CD14-positive monocyte (primary cell): ENCODE results near the gene CACNA1H. TPM values are rescaled to one million over a fixed set of nuclear protein-coding genes. Genes with fewer than 3 reads are reported as not detected.
"Not testable (repeated sequence)": the region's sequence is repeated elsewhere in the genome, so short reads cannot be mapped to it uniquely, and the experiment has no call there.

Source experiments
- DNase-seq, 3 donors: peaks; one replicate each; pipeline ENCODE4 v3.0.0-alpha.2; 2011 to 2022
- H2AFZ ChIP-seq: 2 replicates; pipeline ENCODE4 v1.6.0; 2012; ENCODE audit warnings: mild to moderate bottlenecking, low read depth, low read length, inconsistent platforms; ENCODE audit not compliant: insufficient read depth, poor library complexity, severe bottlenecking
- H3K27ac ChIP-seq, 2 donors: 1 replicate in 1 of 2; 2 replicates in 1 of 2; pipeline ENCODE4 v1.5.1; 2012 to 2013; ENCODE audit warnings: low read length in 2 of 2, control low read depth in 1 of 2, inconsistent platforms in 1 of 2, low read depth in 1 of 2, mild to moderate bottlenecking in 1 of 2
- H3K27me3 ChIP-seq, 2 donors: one replicate each; pipeline versions ENCODE4 v1.6.0 to v1.6.1; 2011 to 2013; ENCODE audit warnings: low read length in 2 of 2; ENCODE audit not compliant: control insufficient read depth in 2 of 2, insufficient read depth in 2 of 2
- H3K36me3 ChIP-seq, 2 donors: replicated peaks in 1 of 2; 1 replicate in 1 of 2; 2 replicates in 1 of 2; pipeline versions ENCODE4 v1.5.1 to v1.6.1; 2012 to 2013; ENCODE audit warnings: low read length in 2 of 2, control low read depth in 1 of 2, inconsistent platforms in 1 of 2, mild to moderate bottlenecking in 1 of 2; ENCODE audit not compliant: insufficient read depth in 2 of 2, control insufficient read depth in 1 of 2
- H3K4me1 ChIP-seq, 2 donors: 1 replicate in 1 of 2; 2 replicates in 1 of 2; pipeline versions ENCODE4 v1.5.1 to v1.6.1; 2012 to 2013; ENCODE audit warnings: low read length in 2 of 2, control low read depth in 1 of 2, inconsistent platforms in 1 of 2, mild to moderate bottlenecking in 1 of 2, moderate library complexity in 1 of 2; ENCODE audit not compliant: insufficient read depth in 2 of 2, control insufficient read depth in 1 of 2
- H3K4me2 ChIP-seq: replicated peaks from 2 replicates; pipeline ENCODE3; 2012; ENCODE audit warnings: low read length, moderate library complexity, mild to moderate bottlenecking; ENCODE audit not compliant: poor library complexity, severe bottlenecking; ENCODE audit errors: extremely low read depth
- H3K4me3 ChIP-seq, 3 experiments: fragments of 200-600 bp in 1 of 3; sonication (generic) in 1 of 3; replicated peaks in 1 of 3; 1 replicate in 2 of 3; 2 replicates in 1 of 3; pipeline ENCODE4 v1.5.1; 2011 to 2013; ENCODE audit warnings: low read length in 3 of 3, mild to moderate bottlenecking in 3 of 3, control low read depth in 2 of 3, low read depth in 2 of 3, inconsistent platforms in 1 of 3, moderate library complexity in 1 of 3
- H3K79me2 ChIP-seq: 2 replicates; pipeline ENCODE4 v1.6.0; 2012; ENCODE audit warnings: mild to moderate bottlenecking, control low read depth, inconsistent platforms, low read length, moderate library complexity; ENCODE audit not compliant: insufficient read depth
- H3K9ac ChIP-seq: 2 replicates; pipeline ENCODE4 v1.6.0; 2017; ENCODE audit warnings: low read length, mild to moderate bottlenecking; ENCODE audit not compliant: insufficient read depth, poor library complexity, severe bottlenecking
- H3K9me3 ChIP-seq, 2 donors: replicated peaks in 1 of 2; 1 replicate in 1 of 2; 2 replicates in 1 of 2; pipeline versions ENCODE4 v1.5.1 to v1.6.1; 2012 to 2013; ENCODE audit warnings: low read length in 2 of 2, control low read depth in 1 of 2; ENCODE audit not compliant: control insufficient read depth in 1 of 2, insufficient read depth in 1 of 2
- H4K20me1 ChIP-seq: 2 replicates; pipeline ENCODE4 v1.6.0; 2012; ENCODE audit warnings: mild to moderate bottlenecking, low read length, control low read depth, moderate library complexity; ENCODE audit not compliant: insufficient read depth
- H3K27ac Mint-ChIP-seq, 7 donors: one replicate each; pipeline ENCODE4 v1.8.0; 2020; ENCODE audit warnings: mild to moderate bottlenecking in 7 of 7, mixed read lengths in 7 of 7, moderate library complexity in 6 of 7, inconsistent platforms in 2 of 7
- H3K27me3 Mint-ChIP-seq, 3 donors: one replicate each; pipeline ENCODE4 v1.8.0; 2021 to 2022; ENCODE audit warnings: low read depth in 3 of 3, mild to moderate bottlenecking in 3 of 3, mixed read lengths in 3 of 3, moderate library complexity in 3 of 3, inconsistent platforms in 1 of 3
- H3K36me3 Mint-ChIP-seq, 2 donors: one replicate each; pipeline ENCODE4 v1.8.0; 2020; ENCODE audit warnings: mixed read lengths in 2 of 2, inconsistent platforms in 1 of 2, mild to moderate bottlenecking in 1 of 2
- H3K4me1 Mint-ChIP-seq: one replicate; pipeline ENCODE4 v1.8.0; 2020; ENCODE audit warnings: mild to moderate bottlenecking, mixed read lengths
- H3K4me3 Mint-ChIP-seq, 2 donors: one replicate each; pipeline ENCODE4 v1.8.0; 2020; ENCODE audit warnings: mild to moderate bottlenecking in 2 of 2, mixed read lengths in 2 of 2, moderate library complexity in 1 of 2
- H3K9me3 Mint-ChIP-seq, 7 donors: one replicate each; pipeline ENCODE4 v1.8.0; 2020 to 2022; ENCODE audit warnings: mixed read lengths in 7 of 7, mild to moderate bottlenecking in 6 of 7, moderate library complexity in 6 of 7, inconsistent platforms in 2 of 7
- WGBS: methylation state at CpG from one replicate; pipeline ENCODE4 v1.1.5; 2013; ENCODE audit warnings: missing lambda C conversion rate; ENCODE audit not compliant: insufficient coverage; 5-methylcytosine and 5-hydroxymethylcytosine counted together
- intact Hi-C, 2 donors: fragments of 100-400 bp; cut with micrococcal nuclease; formaldehyde crosslinking; loops; one replicate each; pipeline versions ENCODE4 v1.15.0 to v1.15.1; 2023
- polyA plus RNA-seq, 3 donors: library from polyadenylated mRNA; depleted of rRNA in 1 of 3; unstranded in 2 of 3; stranded (reverse) in 1 of 3; fragments of 300-500 nt in 2 of 3; fragments of >200 nt in 1 of 3; fragmentation: Illumina TruSeq in 2 of 3; gene quantifications; 1 replicate in 2 of 3; 2 replicates in 1 of 3; pipeline ENCODE4 v1.2.3, GENCODE V29; 2012 to 2021

The CACNA1H gene
- polyA plus RNA-seq, 3 donors: not detected

GRCh38 chr16:1249031-1249755, 96.3 kb downstream of the CACNA1H start:
- H3K9me3 Mint-ChIP-seq, intact Hi-C loops, H3K79me2 ChIP-seq, H3K9ac ChIP-seq, H3K27ac ChIP-seq, H3K4me2 ChIP-seq, H3K36me3 ChIP-seq, H3K4me3 Mint-ChIP-seq, H3K27ac Mint-ChIP-seq, DNase-seq, H4K20me1 ChIP-seq, H2AFZ ChIP-seq, H3K27me3 ChIP-seq, H3K36me3 Mint-ChIP-seq, H3K4me3 ChIP-seq, H3K9me3 ChIP-seq: not testable (repeated sequence)
- H3K27me3 Mint-ChIP-seq: peaks cover 0 to 16% (median 10%) of the 10 kb centered on the region in 3 donors
- H3K4me1 Mint-ChIP-seq: peaks cover 26% of the 10 kb centered on the region
- H3K4me1 ChIP-seq: peaks cover 22% of the 10 kb centered on the region in 2 donors
- WGBS: no CpG with 5 or more reads among the region's 43 CpGs

GRCh38 chr16:1253701-1254364, 100.9 kb downstream of the CACNA1H start:
- peaks cover 3 to 14% (median 3%) of the 10 kb centered on the region in 3 donors for H3K27me3 Mint-ChIP-seq
- H2AFZ ChIP-seq, DNase-seq, H4K20me1 ChIP-seq, H3K4me1 Mint-ChIP-seq, H3K79me2 ChIP-seq, intact Hi-C loops, H3K9ac ChIP-seq, H3K4me2 ChIP-seq, H3K9me3 ChIP-seq, H3K27ac ChIP-seq, H3K36me3 ChIP-seq, H3K4me3 ChIP-seq, H3K4me3 Mint-ChIP-seq, H3K4me1 ChIP-seq, H3K27ac Mint-ChIP-seq, H3K9me3 Mint-ChIP-seq, H3K36me3 Mint-ChIP-seq, H3K27me3 ChIP-seq: not testable (repeated sequence)
- WGBS: no CpG with 5 or more reads among the region's 47 CpGs

GRCh38 chr16:1254821-1255220, 101.9 kb downstream of the CACNA1H start:
- intact Hi-C loops, H4K20me1 ChIP-seq, H3K4me1 Mint-ChIP-seq, H3K4me3 ChIP-seq, H3K36me3 Mint-ChIP-seq, H3K9ac ChIP-seq, H3K9me3 Mint-ChIP-seq, DNase-seq, H3K4me2 ChIP-seq, H3K79me2 ChIP-seq, H3K9me3 ChIP-seq, H2AFZ ChIP-seq, H3K27ac ChIP-seq, H3K36me3 ChIP-seq, H3K4me1 ChIP-seq, H3K27ac Mint-ChIP-seq, H3K4me3 Mint-ChIP-seq: not testable (repeated sequence)
- peaks cover 7 to 24% (median 11%) of the 10 kb centered on the region in 3 donors for H3K27me3 Mint-ChIP-seq
- WGBS: 100% methylated on average over 2 of the region's 3 CpGs
- peaks cover 0 to 11% of the 10 kb centered on the region in 2 donors for H3K27me3 ChIP-seq

GRCh38 chr16:1255276-1256122, 102.6 kb downstream of the CACNA1H start, which contains the start of gene TPSD1:
TSS of gene TPSD1 (plus strand) at chr16:1256069. CDS start at chr16:1256281, 212 bp downstream.
- H3K79me2 ChIP-seq, H3K9me3 Mint-ChIP-seq, H3K4me3 ChIP-seq, H3K36me3 ChIP-seq, H3K4me2 ChIP-seq, H3K4me1 ChIP-seq, H3K36me3 Mint-ChIP-seq, H4K20me1 ChIP-seq, H3K4me3 Mint-ChIP-seq, H3K9ac ChIP-seq, H3K27ac ChIP-seq, H3K9me3 ChIP-seq, H3K27ac Mint-ChIP-seq, intact Hi-C loops, H3K4me1 Mint-ChIP-seq, DNase-seq, H2AFZ ChIP-seq: not testable (repeated sequence)
- peaks cover 14 to 31% (median 16%) of the 10 kb centered on the region in 3 donors for H3K27me3 Mint-ChIP-seq
- H3K27me3 ChIP-seq: peaks cover 0 to 18% of the 10 kb centered on the region in 2 donors
- 69% methylated on average over 10 of the region's 26 CpGs for WGBS
